GM12878 (cell line): ENCODE data around the gene PGLYRP2. TPM values are rescaled to one million over a fixed set of nuclear protein-coding genes. Genes with fewer than 3 reads are reported as not detected.

ENCODE experiments used
- EP300 ChIP-seq, 2 experiments: fragments of 150-350 bp in 1 of 2; IDR thresholded peaks; 2 replicates each; pipeline ENCODE4 v1.6.1; 2011 to 2012; ENCODE audit warnings: low read depth in 2 of 2, low read length in 2 of 2, borderline replicate concordance in 1 of 2, improper control_type of control experiment in 1 of 2, inconsistent platforms in 1 of 2; ENCODE audit not compliant: control insufficient read depth in 1 of 2
- MAX ChIP-seq: IDR thresholded peaks from 2 replicates; pipeline ENCODE4 v1.6.1; 2012; ENCODE audit warnings: low read depth, low read length, improper control_type of control experiment
- SUPT20H ChIP-seq: IDR thresholded peaks from 2 replicates; pipeline ENCODE4 v1.6.1; 2011; ENCODE audit warnings: low read depth, mild to moderate bottlenecking, low read length, moderate library complexity, borderline replicate concordance; ENCODE audit not compliant: control insufficient read depth
- USF1 ChIP-seq: IDR thresholded peaks from 2 replicates; pipeline ENCODE4 v1.6.1; 2011; ENCODE audit warnings: borderline replicate concordance, low read depth, mild to moderate bottlenecking, moderate library complexity, mixed read lengths, low read length; ENCODE audit not compliant: insufficient read depth; ENCODE audit errors: extremely low read length
- USF2 ChIP-seq: IDR thresholded peaks from 2 replicates; pipeline ENCODE4 v1.6.1; 2011; ENCODE audit warnings: low read depth, low read length, improper control_type of control experiment, borderline replicate concordance
- polyA plus RNA-seq, 11 experiments: library from polyadenylated mRNA; depleted of rRNA in 4 of 11; unstranded in 6 of 11; stranded (reverse) in 5 of 11; fragments of >200 nt; fragmentation: Nextera tagmentation in 4 of 11; fragmentation: Illumina TruSeq in 1 of 11; extraction: Ambion mirVana in 4 of 11; extraction: Trizol in 1 of 11; gene quantifications; 1 replicate in 1 of 11; 2 replicates in 10 of 11; pipeline versions ENCODE4 v1.2.1 to v1.2.3, GENCODE V29; 2011 to 2016; ENCODE audit warnings: inconsistent platforms in 2 of 11, missing spikeins in 2 of 11, low read depth in 1 of 11
- total RNA-seq, 4 experiments: library from RNA; depleted of rRNA in 3 of 4; stranded (reverse); fragments of >200 nt in 3 of 4; fragmentation: Illumina TruSeq in 1 of 4; extraction: Trizol in 1 of 4; gene quantifications; 2 replicates each; pipeline versions ENCODE4 v1.2.1 to v1.2.3, GENCODE V29; 2013 to 2021

The PGLYRP2 gene
- total and polyA plus RNA-seq, 10 of the 15 experiments (the other 5 are each of a cell fraction or from before 2014, with no cell fraction given) = 0.15 to 0.48 (median 0.26) TPM; not detected in 5

DNA sequence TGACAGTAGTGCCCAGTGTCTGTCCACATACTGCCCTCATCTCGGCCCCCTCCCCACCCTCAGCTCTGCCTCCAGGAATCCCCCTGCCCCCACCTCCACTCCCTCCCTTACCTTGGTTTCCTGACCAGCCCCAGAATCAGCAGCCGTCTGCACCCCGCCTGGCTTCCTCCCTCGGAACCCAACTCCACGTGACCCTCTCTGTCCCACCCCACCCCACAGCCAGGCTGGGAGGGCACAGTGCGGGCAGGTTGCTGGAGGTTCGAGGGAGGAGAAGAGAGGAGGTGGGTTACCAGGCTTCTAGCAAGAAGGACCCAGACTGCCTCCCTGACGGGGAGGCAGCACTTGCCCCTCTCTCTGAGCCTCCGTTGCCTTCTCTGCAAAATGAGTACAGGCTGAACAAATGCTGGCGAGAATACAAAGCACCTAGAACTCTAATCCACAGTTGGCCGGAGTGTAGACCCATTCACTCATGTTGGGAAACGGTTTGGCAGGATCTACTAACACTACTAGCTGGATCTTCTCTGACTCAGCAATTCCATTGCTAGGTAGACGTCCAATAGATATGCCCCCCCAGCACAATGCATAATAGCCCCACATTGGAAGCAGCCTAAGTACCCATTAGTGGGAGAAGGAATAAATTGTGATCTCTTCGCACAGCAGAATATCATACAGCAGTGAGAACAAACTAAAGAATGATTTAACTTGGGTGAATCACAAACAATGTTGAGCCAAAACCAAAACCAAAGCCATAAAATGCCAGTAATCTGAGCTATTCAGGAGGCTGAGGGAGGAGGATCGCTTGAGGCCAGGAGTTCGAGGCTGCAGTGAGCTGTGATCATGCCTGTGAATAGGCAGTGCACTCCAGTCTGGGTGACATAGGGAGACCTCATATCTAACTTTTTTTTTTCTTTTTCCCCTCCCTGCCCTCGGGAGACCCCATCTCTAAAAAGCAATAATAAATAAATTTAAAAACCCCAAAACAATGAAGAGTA lies 14.6 kb downstream of the PGLYRP2 start, which contains the start of gene RASAL3 (continued):
- TF ChIP-seq USF1 (peak; percentile 92), SUPT20H (no peak), USF2 (peak; percentile 73), MAX (peak; percentile 84), EP300 (IDR thresholded peaks at IDR 0.05; ENCODE audit: borderline replicate concordance in 1 of 2, control insufficient read depth in 1 of 2, low read depth in 2 of 2, low read length in 2 of 2) (no peak)
